ENCODE data around the gene ALDH1B1.

DNA sequence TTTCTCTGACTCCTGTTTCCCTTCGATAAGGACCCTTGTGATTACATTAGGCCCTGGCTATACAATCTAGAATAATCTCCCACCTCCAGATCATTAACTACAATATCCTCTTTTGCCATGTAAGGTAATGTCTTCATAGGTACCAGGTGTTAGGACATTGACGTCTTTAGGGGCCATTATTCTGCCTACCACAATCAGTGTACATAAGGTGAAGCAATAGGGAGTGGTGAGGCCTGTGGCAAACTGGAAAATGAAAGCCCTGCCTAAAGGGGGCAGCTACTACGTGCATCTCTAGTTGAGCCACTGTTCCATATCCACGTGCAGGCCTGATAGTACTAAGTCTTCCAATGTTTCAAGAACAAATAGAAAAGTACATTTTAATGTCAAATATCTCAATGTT is 4.8 kb upstream of the ALDH1B1 start:
- TF ChIP-seq, protein P1, sequence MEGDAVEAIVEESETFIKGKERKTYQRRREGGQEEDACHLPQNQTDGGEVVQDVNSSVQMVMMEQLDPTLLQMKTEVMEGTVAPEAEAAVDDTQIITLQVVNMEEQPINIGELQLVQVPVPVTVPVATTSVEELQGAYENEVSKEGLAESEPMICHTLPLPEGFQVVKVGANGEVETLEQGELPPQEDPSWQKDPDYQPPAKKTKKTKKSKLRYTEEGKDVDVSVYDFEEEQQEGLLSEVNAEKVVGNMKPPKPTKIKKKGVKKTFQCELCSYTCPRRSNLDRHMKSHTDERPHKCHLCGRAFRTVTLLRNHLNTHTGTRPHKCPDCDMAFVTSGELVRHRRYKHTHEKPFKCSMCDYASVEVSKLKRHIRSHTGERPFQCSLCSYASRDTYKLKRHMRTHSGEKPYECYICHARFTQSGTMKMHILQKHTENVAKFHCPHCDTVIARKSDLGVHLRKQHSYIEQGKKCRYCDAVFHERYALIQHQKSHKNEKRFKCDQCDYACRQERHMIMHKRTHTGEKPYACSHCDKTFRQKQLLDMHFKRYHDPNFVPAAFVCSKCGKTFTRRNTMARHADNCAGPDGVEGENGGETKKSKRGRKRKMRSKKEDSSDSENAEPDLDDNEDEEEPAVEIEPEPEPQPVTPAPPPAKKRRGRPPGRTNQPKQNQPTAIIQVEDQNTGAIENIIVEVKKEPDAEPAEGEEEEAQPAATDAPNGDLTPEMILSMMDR (IDR thresholded peaks at IDR 0.05) = no peak
- no peak for TF ChIP-seq POLR2A (IDR thresholded peaks at IDR 0.05)
